B cell (primary cell): Measurements from ENCODE around the gene CADM1. TPM values are rescaled to one million over a fixed set of nuclear protein-coding genes. Genes with fewer than 3 reads are reported as not detected.

Experiments used
- ATAC-seq: fragments of 200-7000 bp; cut with Tn5 transposase; one replicate; pipeline ENCODE4 v1.10.0; 2021; ENCODE audit warnings: low read depth, mild to moderate bottlenecking, moderate number of reproducible peaks, moderate library complexity
- CTCF ChIA-PET: fragments of 350-600 bp; sonication (Branson Sonifier 250); formaldehyde crosslinking; loops from one replicate; lab custom pipeline; 2021; ENCODE audit warnings: antibody characterized with exemption, inconsistent platforms; lab: Charles Lee
- POLR2A ChIA-PET: fragments of 350-600 bp; sonication (Branson Sonifier 250); formaldehyde crosslinking; loops from one replicate; lab custom pipeline; 2021; ENCODE audit warnings: antibody characterized with exemption; lab: Charles Lee
- DNase-seq: peaks from one replicate; pipeline ENCODE4 v3.0.0; 2013
- H2AFZ ChIP-seq: 2 replicates; pipeline ENCODE4 v1.6.1; 2012; ENCODE audit warnings: mild to moderate bottlenecking, low read depth, low read length; ENCODE audit not compliant: insufficient read depth, poor library complexity, severe bottlenecking
- H3K27ac ChIP-seq, 2 donors: 1 replicate in 1 of 2; 2 replicates in 1 of 2; pipeline ENCODE4 v1.5.1; 2012 to 2013; ENCODE audit warnings: low read length in 2 of 2, mild to moderate bottlenecking in 2 of 2, moderate library complexity in 1 of 2
- H3K27me3 ChIP-seq, 4 experiments: fragments of 200-600 bp in 1 of 4; sonication (generic) in 1 of 4; replicated peaks in 1 of 4; 1 replicate in 2 of 4; 2 replicates in 2 of 4; pipeline versions ENCODE4 v1.6.1 to v1.7.0; 2013 to 2016; ENCODE audit warnings: low read length in 3 of 4, mild to moderate bottlenecking in 2 of 4, mixed read lengths in 1 of 4, moderate library complexity in 1 of 4; ENCODE audit not compliant: insufficient read depth in 4 of 4, control insufficient read depth in 3 of 4; ENCODE audit errors: control extremely low read depth in 1 of 4
- H3K36me3 ChIP-seq, 2 experiments: replicated peaks in 1 of 2; 1 replicate in 1 of 2; 2 replicates in 1 of 2; pipeline versions ENCODE4 v1.6.1 to v1.7.1; 2013; ENCODE audit warnings: low read length in 1 of 2; ENCODE audit not compliant: insufficient read depth in 2 of 2, control insufficient read depth in 1 of 2; ENCODE audit errors: control extremely low read depth in 1 of 2, extremely low read depth in 1 of 2
- H3K4me1 ChIP-seq, 2 donors: fragments of 200-600 bp in 1 of 2; sonication (generic) in 1 of 2; 1 replicate in 1 of 2; 2 replicates in 1 of 2; pipeline versions ENCODE4 v1.5.1 to v1.6.1; 2013 to 2017; ENCODE audit warnings: low read length in 2 of 2; ENCODE audit not compliant: control insufficient read depth in 2 of 2, insufficient read depth in 2 of 2
- H3K4me2 ChIP-seq: replicated peaks from 2 replicates; pipeline ENCODE3; 2012; ENCODE audit warnings: mild to moderate bottlenecking, low read depth, low read length; ENCODE audit not compliant: poor library complexity, severe bottlenecking
- H3K4me3 ChIP-seq, 5 experiments: fragments of 200-600 bp in 1 of 5; sonication (generic) in 1 of 5; 1 replicate in 3 of 5; 2 replicates in 2 of 5; pipeline versions ENCODE4 v1.5.1 to v1.7.0; 2011 to 2016; ENCODE audit warnings: low read length in 4 of 5, mild to moderate bottlenecking in 4 of 5, low read depth in 2 of 5, control low read depth in 1 of 5, moderate library complexity in 1 of 5; ENCODE audit not compliant: insufficient read depth in 1 of 5; ENCODE audit errors: control extremely low read depth in 1 of 5, extremely low read depth in 1 of 5
- H3K79me2 ChIP-seq: fragments of 200-600 bp; sonication (generic); one replicate; pipeline ENCODE4 v1.6.0; 2016; ENCODE audit warnings: low read length; ENCODE audit not compliant: control insufficient read depth, insufficient read depth
- H3K9ac ChIP-seq: fragments of 200-600 bp; sonication (generic); 2 replicates; pipeline ENCODE4 v1.6.1; 2017; ENCODE audit warnings: mild to moderate bottlenecking, low read length, moderate library complexity
- H3K9me3 ChIP-seq, 3 donors: one replicate each; pipeline versions ENCODE4 v1.6.1 to v1.7.1; 2013; ENCODE audit warnings: low read length in 2 of 3; ENCODE audit not compliant: control insufficient read depth in 2 of 3, insufficient read depth in 1 of 3; ENCODE audit errors: control extremely low read depth in 1 of 3
- H4K20me1 ChIP-seq: 2 replicates; pipeline ENCODE4 v1.6.0; 2012; ENCODE audit warnings: mild to moderate bottlenecking, low read length; ENCODE audit not compliant: insufficient read depth, control insufficient read depth, poor library complexity, severe bottlenecking
- H3K27ac Mint-ChIP-seq: one replicate; pipeline ENCODE4 v1.8.0; 2021; ENCODE audit warnings: mixed read lengths
- H3K27me3 Mint-ChIP-seq: one replicate; pipeline ENCODE4 v1.8.0; 2021; ENCODE audit warnings: mixed read lengths
- H3K4me1 Mint-ChIP-seq: one replicate; pipeline ENCODE4 v1.8.0; 2021; ENCODE audit warnings: mixed read lengths
- H3K4me3 Mint-ChIP-seq: one replicate; pipeline ENCODE4 v1.8.0; 2021; ENCODE audit warnings: mixed read lengths
- H3K9me3 Mint-ChIP-seq: one replicate; pipeline ENCODE4 v1.8.0; 2022; ENCODE audit warnings: mixed read lengths; ENCODE audit not compliant: insufficient read depth
- EZH2 ChIP-seq: IDR thresholded peaks from 2 replicates; pipeline ENCODE4 v1.6.1; 2012; ENCODE audit warnings: borderline replicate concordance, low read depth, mild to moderate bottlenecking, moderate library complexity, low read length; ENCODE audit not compliant: insufficient read depth, poor library complexity, severe bottlenecking
- WGBS: methylation state at CpG from one replicate; pipeline ENCODE4 v1.1.5; 2013; ENCODE audit warnings: missing lambda C conversion rate; ENCODE audit not compliant: insufficient coverage; 5-methylcytosine and 5-hydroxymethylcytosine counted together
- intact Hi-C: fragments of 100-400 bp; cut with micrococcal nuclease; formaldehyde crosslinking; loops from one replicate; pipeline ENCODE4 v1.10.0; 2022
- polyA plus RNA-seq: library from polyadenylated mRNA; depleted of rRNA; stranded (reverse); fragments of >200 nt; gene quantifications from 2 replicates; pipeline ENCODE4 v1.2.3, GENCODE V29; 2012
- total RNA-seq, 2 donors: library from RNA; stranded (reverse); fragments of 120-200 nt in 1 of 2; gene quantifications; 1 replicate in 1 of 2; 2 replicates in 1 of 2; pipeline versions ENCODE4 v1.2.3 to v1.2.4, GENCODE V29; 2013 to 2022
- TF ChIP-seq, protein P1 (sequence below): fragments of 200-600 bp; IDR thresholded peaks from one replicate; pipeline ENCODE4 v1.8.0; 2022; ENCODE audit warnings: antibody characterized with exemption, mild to moderate bottlenecking

Gene CADM1
- total and polyA plus RNA-seq, 2 donors (not counting 1 experiment from before 2014, with no cell fraction given): 0.43 to 0.49 TPM

DNA sequence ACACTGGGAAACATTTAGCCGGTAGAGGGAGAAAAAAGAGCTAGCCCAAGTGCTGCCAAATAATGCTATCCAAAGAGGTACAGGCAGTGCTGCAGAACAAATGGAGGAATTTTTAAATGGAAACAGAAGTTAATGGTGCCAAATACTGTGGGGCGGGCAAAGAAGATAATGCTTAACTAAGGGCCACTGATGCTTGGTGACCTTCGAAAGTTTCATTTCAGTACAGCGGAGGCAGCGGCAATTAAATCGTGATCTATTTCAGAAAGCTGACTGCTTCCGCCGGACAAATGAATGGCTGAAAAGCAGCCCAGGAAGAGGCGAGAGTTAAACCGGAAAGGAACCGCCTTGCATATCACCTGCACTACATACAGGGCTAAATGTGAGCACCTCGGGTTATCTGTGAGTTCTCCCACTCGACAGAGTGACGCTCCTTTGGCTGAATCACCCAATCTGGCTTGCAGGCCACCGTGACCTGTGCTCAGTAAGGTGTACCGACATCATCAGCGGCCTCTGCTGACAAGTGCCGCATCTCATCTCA lies 42.1 kb downstream of the CADM1 start:
- ChIA-PET POLR2A (no interaction called here), CTCF (no interaction called here)
- Histone ChIP-seq H3K27me3 (no peaks in the 10 kb centered on the region), H3K4me3 (no peak overlapping the region), H3K4me2 (no peak overlapping the region), H3K9me3 (no peaks in the 10 kb centered on the region), H3K27ac (no peak overlapping the region), H3K9ac (no peak overlapping the region), H2AFZ (no peak overlapping the region), H4K20me1 (no peaks in the 10 kb centered on the region), H3K79me2 (no peaks in the 10 kb centered on the region), H3K36me3 (no peaks in the 10 kb centered on the region), H3K4me1 (no peaks in the 10 kb centered on the region)
- ATAC-seq (no peak), DNase-seq (no peak)
- Mint-ChIP-seq H3K9me3 (no peaks in the 10 kb centered on the region), H3K4me3 (no peak overlapping the region), H3K4me1 (no peaks in the 10 kb centered on the region), H3K27ac (no peak overlapping the region), H3K27me3 (peaks cover 3% of the 10 kb centered on the region)
- no peak for TF ChIP-seq EZH2
- 94% methylated on average over 13 of the region's 18 CpGs for WGBS
- intact Hi-C loops: no loop called here

DNA sequence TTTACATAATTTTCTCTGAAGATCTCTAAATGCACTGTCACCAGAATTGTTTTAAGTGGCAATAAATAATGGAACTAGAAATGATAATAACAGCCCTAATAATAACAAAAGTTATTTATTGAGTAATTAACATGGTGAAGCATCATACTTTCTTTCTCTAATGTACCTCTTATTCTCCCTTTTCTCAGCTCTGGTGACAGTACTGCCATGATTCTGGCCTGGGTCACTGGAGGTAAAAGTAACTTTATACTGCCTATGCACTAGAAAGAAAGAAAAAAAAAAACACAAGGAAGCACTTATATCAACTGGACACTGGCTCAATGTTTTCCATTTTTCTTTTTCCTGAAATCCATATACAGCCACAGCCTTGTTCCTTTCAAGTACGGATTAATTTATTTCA lies 43.7 kb downstream of the CADM1 start:
- intact Hi-C loops: no loop called here
- ATAC-seq: no peak

More for the DNA sequence above, 43.7 kb downstream of the CADM1 start:
- no peak for DNase-seq
- no peak overlapping the region for H2AFZ ChIP-seq
- H3K27ac Mint-ChIP-seq: no peak overlapping the region
- ChIA-PET CTCF (no interaction called here), POLR2A (no interaction called here)
- no peak overlapping the region for H3K27ac ChIP-seq
- H3K4me3 Mint-ChIP-seq: no peak overlapping the region
- H3K27me3 ChIP-seq: no peaks in the 10 kb centered on the region
- H3K9me3 Mint-ChIP-seq: no peaks in the 10 kb centered on the region
- TF ChIP-seq EZH2: no peak
- TF ChIP-seq, protein P1, sequence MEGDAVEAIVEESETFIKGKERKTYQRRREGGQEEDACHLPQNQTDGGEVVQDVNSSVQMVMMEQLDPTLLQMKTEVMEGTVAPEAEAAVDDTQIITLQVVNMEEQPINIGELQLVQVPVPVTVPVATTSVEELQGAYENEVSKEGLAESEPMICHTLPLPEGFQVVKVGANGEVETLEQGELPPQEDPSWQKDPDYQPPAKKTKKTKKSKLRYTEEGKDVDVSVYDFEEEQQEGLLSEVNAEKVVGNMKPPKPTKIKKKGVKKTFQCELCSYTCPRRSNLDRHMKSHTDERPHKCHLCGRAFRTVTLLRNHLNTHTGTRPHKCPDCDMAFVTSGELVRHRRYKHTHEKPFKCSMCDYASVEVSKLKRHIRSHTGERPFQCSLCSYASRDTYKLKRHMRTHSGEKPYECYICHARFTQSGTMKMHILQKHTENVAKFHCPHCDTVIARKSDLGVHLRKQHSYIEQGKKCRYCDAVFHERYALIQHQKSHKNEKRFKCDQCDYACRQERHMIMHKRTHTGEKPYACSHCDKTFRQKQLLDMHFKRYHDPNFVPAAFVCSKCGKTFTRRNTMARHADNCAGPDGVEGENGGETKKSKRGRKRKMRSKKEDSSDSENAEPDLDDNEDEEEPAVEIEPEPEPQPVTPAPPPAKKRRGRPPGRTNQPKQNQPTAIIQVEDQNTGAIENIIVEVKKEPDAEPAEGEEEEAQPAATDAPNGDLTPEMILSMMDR: no peak
- H3K9me3 ChIP-seq: no peaks in the 10 kb centered on the region
- no peak overlapping the region for H3K4me3 ChIP-seq
- H3K4me1 Mint-ChIP-seq: no peaks in the 10 kb centered on the region
- H4K20me1 ChIP-seq: no peaks in the 10 kb centered on the region
- H3K9ac ChIP-seq: no peak overlapping the region
- no peaks in the 10 kb centered on the region for H3K36me3 ChIP-seq
- H3K27me3 Mint-ChIP-seq: peaks cover 3% of the 10 kb centered on the region
- H3K4me2 ChIP-seq: no peak overlapping the region
- H3K79me2 ChIP-seq: no peaks in the 10 kb centered on the region
- no peaks in the 10 kb centered on the region for H3K4me1 ChIP-seq
- no CpG with 5 or more reads among the region's 1 CpG for WGBS
